HG02642 (cell line): Measurements from ENCODE around the gene MEF2D.

Source experiments
- ATAC-seq: cut with Tn5 transposase; IDR thresholded peaks from one replicate; pipeline ENCODE4 v1.9.1; 2021; ENCODE audit warnings: mild to moderate bottlenecking; ENCODE audit not compliant: unreplicated experiment, poor library complexity

MEF2D gene

DNA sequence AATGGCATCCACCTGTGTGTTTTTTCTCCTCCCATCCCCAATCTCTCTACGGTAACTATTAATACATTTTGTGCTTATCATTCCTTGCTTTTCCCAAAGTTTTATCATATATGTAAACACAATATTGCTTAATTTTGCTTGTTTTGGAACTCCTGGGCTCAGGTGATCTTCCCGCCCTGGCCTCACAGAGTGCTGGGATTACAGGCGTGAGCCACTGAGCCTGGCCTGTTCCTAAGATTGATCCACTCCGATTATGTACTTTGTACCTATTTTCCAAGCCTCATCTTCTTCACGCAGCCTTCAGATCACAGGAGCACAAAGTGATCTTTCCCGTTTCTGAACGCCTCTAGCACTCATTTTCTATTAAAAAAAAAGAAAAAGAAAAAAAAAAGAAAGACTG lies 45.2 kb downstream of the MEF2D start:
- no peak for ATAC-seq

DNA sequence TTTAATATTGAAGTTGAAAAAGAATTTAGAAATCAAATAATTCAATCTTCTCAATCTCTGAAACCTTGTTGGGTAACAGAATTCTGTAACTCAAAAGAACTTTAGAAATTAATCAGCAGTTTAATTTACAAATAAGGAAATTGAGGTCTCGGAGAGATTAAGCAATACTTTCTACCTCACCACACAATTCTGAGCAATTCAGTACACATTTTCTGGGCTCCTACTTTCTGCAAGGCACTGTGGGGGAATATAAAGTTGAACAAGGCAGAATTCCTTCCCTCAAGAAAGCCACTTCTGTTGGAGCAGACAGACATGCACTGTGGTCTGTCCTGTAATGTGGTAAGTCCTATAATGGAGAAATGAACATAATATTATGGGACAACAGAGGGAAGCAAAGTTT lies 47.7 kb downstream of the MEF2D start:
- ATAC-seq = no peak

DNA sequence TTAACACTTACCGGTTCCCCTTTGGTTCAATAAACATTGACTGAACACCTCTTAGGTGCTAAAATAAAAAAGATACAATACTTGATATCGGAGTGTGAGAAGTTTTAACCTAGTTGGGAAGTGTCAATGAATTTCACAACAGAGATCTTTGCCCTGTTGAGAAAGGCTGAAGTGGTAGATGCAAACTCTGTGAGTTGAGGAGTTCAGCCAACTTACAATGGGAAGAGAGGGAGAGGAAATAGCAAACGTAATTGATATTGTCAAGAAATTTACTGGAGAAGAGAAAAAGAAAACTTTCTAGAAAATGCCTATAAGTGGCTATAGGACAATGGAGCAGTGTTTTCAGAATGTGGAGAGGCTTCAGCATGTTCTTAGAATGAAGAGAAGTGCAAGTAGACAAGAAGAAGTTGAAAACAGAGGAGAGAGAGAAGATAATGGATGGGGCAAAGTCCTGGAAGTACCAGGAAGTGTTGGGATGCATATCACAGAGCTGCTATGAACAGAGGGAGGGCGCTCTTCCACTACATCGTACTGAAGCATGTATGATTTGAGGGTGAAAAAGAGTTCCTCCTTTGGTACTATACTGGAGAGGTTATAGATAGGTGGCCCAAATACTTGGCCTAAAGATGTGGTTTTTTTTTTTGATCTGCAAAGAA lies 48.9 kb downstream of the MEF2D start:
- no peak for ATAC-seq

DNA sequence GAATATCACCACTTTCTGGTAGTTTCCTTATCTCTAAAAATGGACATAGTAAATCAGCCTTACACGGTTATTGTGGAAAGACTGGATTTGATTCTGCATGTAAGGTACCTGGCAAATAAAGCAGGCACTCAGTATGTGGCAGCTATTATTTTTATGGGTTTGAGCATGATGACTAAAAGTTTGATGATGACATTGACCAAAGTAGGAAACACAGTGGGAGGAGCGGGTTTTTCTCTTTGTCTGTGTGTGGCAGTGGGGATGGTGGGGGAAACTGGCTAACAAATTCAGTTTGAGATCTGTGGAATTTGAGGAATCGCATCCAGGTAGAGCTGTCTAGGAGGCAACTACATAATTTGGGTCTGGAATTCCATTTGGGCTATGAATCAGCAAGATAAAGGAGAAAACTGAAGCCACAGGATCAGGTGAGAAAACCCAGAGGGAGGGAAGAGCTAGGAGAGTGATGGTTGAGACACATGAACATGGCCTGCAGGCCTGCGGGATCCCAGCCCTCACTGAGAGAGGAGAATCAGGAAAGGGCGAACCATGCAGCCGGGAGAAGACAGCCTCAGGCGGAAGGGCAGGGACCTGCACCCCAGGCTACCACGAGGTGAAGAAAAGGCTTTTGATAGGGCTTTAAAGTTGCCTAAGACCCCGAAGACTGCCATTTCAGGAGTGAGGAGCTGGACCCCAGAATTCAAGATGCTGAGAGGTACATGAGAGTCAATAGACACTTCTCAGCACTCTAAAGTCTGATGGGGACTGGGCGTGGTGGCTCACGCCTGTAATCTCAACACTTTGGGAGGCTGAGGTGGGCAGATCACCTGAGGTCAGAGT lies 52.2 kb downstream of the MEF2D start:
- no peak for ATAC-seq

DNA sequence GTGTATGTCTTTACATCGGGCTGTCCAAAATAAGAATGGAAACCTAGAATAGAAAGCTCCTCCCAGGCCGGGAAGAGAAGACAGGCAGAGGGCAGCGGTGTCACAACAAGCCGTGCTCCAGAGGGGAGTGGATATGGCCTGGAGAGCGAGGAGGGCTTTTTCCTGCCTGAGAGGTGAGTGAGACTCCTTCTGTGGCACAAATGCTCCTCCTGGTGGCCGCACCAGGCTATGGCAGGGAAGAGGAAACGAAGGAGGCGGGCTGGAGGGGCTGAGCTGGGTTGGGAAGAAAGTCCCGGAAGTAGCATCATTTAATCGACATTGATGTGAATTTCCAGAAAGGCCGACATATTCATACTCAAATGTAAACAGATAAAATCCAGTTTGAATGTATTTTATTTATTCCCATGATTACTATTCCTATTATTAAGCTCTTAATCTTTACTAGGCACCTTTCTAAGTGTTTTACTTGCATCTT lies 54.7 kb downstream of the MEF2D start:
- ATAC-seq = no peak

DNA sequence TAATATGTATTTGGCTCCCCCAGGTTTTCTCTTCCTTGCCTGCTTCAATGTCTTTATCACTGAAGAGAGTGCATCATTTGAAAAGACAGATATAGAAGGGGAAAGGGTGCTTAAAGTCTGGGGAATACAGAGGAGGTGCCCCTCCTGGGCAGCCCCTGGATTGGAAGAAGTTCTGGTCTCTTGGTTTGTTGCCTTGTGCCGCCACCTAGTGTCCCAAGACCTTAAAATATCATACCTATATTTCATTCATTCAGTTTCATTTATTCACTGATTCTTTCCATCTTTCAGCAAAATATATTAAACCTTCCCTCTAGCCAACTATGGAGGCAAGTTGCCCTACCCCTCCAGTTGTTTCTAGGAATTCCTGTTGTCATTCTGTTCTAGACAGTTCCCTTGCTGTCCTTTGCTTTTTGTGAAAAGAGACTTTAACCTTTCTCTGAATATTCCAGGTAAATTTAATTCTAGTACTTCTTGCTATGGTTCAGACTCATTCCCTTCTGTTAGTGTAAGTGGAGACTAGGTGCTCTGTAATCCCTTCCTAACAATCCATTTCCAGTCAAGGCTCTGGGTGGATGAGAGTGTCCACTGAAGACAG lies 56.1 kb downstream of the MEF2D start:
- ATAC-seq = no peak

DNA sequence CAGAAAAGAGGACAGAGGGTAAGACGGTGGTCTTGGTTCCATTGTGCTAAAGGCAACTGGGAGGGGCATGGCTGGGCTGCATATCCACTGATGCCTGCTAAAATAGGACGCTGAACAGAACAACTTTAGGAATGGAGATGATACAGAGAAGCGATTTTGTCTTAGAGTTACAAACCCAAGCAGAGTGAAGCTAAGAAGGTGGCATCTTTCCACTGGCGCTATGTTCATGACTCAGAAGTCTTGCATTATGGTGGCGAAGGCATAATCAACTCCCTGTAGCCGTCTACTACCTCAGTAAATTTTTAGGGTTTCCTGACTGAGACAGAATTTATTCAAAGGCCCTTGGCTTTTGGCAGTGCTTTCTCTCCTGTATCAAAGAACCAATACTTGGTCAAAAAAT lies 57.3 kb downstream of the MEF2D start:
- ATAC-seq = no peak

DNA sequence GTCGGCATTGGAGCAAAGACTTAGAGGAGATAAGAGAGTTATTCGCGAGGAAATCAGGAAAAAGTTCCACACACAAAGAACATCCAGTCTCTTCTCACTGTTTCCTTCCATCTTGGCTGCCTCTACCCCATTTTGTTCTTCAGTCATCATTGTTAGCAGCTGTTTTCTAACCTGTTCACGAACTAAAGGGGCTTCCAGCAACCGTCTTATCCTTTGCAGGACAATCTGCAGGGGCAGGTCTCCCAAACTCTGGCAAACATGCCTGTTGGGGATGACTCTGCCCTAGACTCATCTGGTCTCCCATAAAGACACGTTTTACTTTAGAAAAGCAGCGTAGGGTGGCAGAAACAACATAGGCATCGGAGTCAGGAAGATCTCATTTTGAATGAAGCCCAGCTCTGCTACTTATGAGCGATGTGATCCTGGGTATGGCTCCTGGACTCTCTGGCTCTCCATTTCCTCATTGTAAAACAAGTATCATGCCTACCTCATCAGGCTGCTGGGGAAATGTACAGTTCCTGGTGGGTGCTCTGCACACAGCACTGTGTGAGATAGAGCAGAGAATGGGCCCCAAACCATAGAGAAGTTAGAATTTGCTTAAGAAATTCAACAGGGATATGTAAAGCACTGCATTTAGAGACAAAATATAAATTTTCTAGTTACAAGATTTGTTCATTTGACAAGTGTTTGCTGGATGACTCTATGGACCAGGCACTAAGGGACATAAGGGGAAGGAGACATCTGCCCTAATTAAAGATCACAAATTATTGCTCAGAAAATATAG lies 59.7 kb downstream of the MEF2D start:
- no peak for ATAC-seq

DNA sequence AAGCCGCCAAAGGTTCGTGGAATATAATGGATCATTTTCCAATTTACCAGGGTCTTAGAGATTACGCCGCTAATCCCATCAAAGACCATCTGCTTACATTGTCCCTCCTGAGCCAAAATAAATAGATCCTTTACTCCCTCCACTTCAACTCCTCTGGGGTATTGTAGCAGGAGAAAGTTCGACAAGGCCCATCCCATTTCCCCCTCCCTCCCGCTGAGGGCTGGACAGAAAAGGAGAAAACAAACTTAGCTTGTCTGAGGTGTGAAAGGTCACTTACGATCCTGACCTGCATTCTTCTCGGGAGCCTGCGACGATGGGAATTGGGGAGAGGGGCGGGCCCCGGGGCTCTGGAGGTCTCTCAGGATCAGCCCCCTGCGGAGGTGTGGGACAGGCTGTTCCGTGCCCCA lies 60.8 kb downstream of the MEF2D start:
- no peak for ATAC-seq

DNA sequence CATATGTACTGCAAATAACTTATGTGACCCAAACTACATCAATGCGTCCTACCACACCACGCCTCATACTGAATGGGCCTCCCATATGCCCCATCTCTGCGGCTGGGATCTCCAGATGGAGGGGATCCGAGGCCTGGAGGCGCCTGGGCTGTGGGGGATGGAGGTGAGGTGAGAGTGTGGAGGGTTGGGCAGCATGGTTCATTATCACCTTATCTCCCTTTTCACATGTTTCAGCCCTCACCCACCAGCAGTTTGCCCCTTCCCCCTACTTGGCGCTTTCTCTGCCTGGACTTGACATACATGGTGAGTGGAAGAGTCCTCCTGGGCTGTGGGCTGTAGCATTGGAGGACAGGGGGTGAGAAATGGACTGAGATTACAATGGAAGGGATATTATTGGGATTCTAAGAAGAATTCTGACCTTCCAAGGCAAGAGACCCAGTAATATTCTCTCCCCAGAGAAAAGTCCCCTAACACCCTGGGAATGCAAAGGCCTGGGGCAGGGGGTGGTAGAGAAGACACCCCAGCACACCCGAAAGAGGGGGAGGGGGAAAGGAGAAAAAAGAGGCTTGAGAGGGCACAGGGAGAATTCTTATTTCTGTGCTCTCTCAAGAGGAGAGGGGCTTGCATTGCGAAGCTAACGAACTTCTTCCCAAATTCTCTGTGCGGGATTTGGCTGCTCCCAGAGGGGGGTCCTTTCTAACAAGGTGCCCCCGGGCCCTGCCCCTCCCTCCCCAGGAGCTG lies 61.4 kb downstream of the MEF2D start:
- ATAC-seq = no peak

DNA sequence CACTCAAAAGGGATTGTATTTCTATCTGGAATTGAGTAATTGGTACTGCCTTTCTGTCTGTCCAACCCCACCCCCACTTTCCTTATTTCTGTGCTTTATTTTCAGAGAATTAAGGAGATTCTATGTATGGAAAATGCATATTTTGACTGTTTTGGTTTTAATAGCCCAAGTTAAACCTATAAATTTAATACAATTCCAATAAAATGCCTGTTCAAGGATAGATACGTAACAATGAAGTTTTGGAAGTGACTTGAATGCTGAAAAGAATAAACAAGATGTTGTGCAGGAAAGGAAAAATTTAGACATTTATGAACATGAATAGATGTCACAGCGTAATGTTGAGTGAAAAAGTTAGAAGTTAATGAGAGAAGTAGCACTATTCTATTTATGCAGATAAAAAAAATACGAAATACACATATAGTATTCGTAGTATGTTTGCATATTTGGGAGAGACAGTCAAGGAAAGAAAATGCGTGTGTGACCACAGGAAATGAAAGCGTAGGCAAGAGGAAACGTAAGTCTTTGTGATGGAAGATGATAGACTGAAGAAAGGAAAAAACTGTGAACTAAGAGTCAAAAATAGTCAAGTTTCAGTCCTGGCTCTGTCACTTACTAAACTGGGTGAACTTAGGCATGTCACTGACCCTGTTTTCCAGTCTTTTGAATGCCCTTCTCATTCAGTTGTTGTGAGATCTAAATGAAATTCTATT lies 62.1 kb downstream of the MEF2D start:
- ATAC-seq = no peak

DNA sequence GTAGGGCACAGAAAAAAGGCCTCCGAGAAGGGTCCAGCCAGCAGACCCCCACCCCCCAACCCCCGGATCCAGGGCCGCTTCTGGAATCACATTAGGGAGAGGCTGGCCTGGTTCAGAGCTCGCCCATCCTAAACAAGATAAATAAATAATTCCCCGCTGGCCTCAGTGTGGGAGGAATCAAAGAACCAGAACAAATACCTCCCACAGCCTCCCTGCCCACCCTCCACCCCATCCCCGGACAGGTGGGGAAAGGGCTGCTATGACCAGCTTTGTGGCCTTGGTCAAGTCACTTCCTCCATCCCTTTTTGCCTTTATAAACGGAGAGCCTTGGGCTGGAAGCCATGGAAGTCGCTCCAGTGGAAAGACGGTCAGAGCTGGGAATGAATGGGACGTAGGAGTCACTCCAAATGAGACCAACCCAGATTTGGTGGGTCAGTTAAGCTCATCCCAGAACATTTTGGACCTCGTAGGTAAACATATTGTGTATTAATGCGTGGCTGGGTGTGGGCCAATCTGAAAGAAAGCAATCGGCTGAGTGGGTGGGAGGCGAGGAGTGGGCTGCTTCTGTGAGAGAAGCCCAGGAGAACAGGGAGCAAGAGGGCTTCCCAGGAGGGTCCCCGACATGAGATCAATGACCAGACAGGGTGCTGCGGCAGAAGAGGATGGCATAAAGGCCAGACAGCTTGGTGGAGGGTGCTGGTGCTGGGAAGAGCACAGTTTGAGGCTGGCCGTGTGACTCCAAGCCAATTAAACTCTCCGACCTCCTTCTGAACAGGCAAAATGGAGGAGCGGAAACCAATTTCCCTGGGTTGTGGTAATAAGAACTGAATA lies 63.3 kb downstream of the MEF2D start:
- ATAC-seq = no peak

DNA sequence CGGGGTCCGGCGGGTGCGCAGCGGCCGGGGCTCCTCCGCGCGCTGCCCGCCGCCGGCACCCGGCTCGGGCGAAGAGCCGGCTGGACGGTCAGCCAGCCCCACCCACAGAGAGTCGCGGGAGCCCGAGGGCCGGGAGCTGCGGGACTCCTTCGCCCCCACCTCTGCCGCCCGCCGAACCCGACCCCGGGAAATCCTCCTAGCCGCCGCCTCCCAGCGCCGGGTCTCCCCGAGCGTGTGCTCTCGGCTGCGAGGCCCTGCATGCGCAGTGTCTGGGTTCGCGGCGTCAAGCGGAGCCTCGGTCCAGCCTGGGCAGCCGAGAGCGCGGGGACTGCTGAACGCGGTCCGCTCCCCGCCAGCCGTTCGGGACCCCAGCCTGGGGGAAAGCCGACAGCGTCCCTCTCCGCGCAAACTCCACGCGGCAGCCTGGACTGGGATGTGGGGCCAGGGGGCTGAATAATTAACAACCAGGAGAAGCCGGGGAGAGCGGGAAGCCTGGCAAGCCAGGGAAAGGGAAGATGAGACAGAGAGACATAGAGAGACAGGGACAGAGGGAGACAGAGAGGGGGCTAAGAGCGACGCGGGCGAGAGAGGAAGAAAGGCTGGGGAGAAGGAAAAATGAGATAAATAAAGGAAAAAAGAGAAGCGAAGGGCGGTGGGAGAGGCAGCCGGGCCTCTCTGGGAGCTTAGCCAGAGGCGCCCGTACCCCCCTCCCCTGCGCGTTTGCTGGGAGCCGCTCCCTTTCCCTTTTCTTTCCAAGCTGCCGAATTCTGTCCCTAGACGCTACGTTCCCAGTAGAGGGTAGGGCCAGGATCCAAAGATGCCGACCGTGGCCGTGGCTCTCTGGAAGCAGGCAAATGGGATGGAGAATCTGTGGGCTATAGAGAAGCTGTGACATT lies 64.2 kb downstream of the MEF2D start:
- no peak for ATAC-seq

DNA sequence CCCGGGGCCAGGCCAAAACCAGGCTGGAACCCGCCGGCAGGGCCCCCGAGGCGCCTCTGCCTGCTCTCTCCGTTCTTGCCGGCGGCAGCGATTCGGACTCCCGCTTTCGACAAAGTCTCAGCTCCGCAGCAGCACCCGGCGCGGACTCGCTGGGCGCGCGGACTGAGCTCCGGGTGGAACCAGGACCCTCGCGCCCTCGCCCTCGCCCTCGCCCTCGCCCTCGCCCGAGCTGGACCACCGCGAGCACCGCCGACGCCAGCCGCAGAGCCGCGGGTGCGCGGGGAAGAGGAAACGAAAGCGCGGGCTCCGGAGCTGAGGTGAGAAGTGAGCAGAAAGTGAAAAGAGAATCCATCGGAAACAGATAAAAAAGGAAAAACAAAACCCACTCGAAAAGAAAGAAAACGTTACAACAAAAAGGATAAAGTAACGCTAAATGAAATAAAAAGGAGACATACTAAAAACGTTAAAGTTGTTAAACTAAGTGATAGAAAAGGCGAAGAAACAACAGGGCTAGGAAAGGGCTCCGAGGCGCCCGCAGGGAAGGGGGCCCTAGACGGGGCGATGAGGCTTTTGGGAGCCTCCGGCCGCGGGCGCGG lies 64.9 kb downstream of the MEF2D start:
- ATAC-seq = no peak

DNA sequence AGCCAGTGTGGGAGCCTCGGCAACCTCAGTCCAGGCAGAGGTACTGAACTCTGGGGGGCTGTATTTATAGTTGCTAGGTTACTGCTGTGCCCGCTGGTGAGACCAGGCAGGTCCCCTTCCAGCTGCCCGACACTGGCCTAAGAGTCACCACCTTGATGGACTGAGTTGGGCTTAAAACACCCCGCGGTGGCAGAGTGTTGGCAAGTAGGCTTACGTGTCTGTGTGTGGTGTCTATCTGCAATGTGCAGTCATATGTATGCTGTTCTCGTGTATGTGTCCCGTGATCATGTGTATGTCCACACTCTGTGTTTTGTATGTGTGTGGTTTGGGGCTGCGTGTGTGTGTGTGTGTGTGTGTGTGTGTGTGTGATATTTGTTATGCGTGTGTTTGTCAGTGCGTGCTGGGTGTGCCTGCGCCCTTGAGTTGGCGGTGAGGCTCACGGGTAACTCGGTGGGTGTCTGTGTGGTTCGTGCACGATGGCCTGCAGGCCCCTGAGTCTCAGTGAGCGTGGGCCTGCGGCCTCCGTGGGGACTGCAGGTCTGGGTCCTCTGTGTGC lies 65.5 kb downstream of the MEF2D start:
- no peak for ATAC-seq

DNA sequence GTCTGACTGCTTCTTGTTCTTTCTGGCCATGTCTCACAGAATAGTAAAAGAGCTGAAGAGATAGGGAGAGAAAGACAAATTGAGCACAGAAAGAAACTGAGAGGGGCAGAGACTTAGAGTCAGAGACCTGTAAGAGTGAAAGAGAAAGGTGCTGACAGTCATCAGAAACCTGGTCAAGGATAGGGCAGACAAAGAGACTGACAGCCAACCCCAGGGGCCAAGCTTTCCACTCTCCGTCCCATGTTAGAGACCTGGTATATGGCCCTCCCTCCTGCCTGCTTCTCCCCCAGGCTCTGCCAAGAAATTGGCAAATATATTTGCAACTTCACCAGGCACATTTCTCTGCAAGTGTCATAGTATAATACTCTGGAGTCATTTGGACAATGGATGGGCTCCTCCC lies 67.0 kb downstream of the MEF2D start:
- ATAC-seq = no peak

DNA sequence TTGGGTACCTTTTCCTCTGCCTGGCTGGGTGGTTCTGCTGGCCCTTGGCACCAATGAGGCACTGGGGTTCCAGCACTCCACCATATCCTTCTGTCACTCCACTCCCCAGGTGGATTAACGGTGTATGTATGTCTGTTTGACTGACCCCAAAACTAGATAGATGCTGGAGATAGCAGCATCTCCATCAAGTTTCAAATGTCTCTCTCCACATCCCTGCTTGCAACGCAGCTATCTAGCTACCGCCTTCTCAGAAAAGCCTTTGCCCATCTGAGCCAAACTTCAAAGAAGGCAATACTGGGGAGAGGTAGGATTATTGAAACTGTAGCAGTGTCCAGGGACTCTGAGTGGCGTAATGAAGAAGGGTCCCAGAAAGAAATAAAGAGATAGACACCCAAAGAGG lies 67.5 kb downstream of the MEF2D start:
- no peak for ATAC-seq
